Lower leg skin (tissue), 3 donors: ENCODE measurements around the gene RAD51B.

Experiments used
- POLR2A ChIP-seq, 2 donors: fragments of 450-650 bp; IDR thresholded peaks; one replicate each; pipeline ENCODE4 v1.6.1; 2016 to 2017; ENCODE audit warnings: antibody characterized with exemption in 2 of 2, mild to moderate bottlenecking in 1 of 2, moderate library complexity in 1 of 2
- TF ChIP-seq, protein P1 (sequence below), 3 donors: fragments of 450-650 bp; IDR thresholded peaks; one replicate each; pipeline ENCODE4 v1.5.1; 2016; ENCODE audit warnings: antibody characterized with exemption in 3 of 3, mild to moderate bottlenecking in 3 of 3, moderate library complexity in 2 of 3

DNA sequence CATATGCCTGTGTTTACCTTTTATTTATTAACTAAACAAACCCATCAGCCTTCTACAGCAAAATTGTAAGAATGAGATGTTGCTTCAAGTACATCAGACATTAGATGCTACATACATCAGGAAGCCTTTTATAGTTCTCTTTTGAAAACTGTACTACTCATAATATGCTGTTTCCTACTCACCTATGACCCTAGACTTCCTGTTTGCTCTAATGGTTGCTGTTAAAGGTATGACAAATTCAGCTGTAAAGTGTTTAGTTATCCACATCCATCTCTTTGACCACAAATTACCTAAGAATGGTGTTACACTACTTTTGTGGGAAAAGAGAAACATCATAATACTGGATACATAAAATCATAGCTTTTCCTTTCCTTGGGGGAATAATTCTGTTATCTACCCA lies 220.0 kb downstream of the RAD51B start:
- TF ChIP-seq, protein P1, sequence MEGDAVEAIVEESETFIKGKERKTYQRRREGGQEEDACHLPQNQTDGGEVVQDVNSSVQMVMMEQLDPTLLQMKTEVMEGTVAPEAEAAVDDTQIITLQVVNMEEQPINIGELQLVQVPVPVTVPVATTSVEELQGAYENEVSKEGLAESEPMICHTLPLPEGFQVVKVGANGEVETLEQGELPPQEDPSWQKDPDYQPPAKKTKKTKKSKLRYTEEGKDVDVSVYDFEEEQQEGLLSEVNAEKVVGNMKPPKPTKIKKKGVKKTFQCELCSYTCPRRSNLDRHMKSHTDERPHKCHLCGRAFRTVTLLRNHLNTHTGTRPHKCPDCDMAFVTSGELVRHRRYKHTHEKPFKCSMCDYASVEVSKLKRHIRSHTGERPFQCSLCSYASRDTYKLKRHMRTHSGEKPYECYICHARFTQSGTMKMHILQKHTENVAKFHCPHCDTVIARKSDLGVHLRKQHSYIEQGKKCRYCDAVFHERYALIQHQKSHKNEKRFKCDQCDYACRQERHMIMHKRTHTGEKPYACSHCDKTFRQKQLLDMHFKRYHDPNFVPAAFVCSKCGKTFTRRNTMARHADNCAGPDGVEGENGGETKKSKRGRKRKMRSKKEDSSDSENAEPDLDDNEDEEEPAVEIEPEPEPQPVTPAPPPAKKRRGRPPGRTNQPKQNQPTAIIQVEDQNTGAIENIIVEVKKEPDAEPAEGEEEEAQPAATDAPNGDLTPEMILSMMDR (IDR thresholded peaks at IDR 0.05) = no peak
- TF ChIP-seq POLR2A (IDR thresholded peaks at IDR 0.05) = no peak
